T-helper 22 cell (primary cell): Measurements from ENCODE around the gene XIRP2.

Source experiments
- DNase-seq: peaks from one replicate; pipeline ENCODE4 v3.0.0-alpha.2; 2020; ENCODE audit warnings: low read depth

XIRP2 gene

DNA sequence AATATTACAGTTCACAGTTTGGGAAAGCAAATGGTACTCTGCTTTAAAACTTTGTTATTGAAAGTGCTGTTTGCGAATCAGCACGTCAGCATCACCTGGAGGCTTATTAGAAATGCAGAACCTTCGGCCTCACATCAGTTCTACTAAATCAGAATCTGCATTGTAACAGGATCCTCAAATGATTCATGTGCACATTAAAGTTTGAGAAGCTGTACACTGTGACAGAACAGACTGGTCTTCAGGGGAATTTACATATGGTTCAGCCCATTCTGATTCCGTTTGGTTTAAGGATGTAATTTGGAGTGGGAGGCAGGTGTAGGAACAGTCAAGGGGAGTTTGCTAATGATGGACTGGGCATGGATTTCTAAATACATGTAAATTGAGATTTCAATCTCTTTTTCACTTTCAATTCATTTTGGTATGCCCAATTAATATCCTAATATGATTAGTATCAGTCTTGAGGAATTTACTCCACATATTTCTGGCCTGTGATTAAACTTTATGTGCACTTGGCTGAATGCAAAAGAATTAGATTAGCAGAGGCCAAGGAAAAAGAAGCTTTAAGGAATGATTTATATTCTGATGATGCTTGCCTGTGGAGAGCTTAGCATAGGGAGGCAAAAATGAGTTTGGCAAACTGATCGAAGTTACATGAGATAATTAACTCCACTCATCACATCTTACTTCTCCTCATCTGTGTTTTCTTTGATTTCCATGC, 248.8 kb downstream of the XIRP2 start:
- no peak for DNase-seq

DNA sequence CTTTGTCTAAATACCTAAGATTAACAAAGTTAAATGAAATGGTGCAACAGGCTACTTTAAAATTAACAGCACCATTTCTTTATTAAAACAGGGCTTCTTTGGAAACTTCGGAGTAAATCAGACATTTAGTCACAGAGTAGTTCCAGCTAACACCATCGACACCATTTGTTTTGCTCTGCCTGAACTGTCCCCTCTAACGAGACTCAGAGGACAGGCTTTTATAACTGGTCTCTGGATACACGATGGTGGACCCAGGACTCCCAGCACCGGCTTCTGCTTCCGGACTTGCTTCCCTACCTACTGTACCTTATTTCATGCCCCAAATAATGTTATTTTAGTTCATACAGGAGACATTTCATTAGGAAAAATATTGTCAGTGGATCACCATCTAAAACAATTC, 252.1 kb downstream of the XIRP2 start:
- no peak for DNase-seq

DNA sequence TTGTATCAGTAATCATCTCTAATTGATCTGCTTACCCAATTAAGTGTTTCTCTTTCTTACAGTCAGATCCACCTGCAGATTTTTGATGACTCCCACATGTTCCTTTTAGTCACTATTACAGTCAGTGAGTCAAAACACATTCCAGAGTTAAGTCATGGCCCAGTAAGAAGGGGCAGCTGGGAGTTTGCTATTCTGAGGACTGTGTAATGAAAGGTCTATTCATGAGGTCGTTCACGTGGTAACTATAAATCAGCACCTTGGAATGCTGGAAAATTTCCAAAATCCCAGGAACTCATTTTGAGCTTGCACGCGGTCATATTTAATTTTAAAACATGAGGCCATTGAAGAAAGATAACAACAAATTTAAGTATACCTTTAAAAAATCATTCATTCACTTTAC, 252.5 kb downstream of the XIRP2 start:
- no peak for DNase-seq

DNA sequence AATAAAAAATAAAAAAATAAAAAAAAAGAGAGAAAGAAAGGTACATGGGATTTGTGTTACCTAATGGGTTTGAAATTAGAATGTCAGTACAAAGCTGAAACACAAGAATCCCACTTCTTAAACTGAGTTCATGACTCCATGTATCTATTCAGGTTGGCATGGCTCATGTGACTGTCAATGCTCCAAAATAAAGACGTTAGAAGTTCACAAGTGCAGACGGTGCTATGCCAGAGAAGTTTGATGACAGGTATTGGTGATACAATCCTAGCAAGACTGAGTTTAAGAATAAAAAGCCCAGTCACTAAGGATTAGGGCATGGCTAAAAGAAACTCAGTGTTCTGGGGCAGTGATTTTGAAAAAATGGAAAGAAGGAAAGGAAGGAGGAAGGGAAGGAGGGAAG, 254.3 kb downstream of the XIRP2 start:
- DNase-seq, result no peak

DNA sequence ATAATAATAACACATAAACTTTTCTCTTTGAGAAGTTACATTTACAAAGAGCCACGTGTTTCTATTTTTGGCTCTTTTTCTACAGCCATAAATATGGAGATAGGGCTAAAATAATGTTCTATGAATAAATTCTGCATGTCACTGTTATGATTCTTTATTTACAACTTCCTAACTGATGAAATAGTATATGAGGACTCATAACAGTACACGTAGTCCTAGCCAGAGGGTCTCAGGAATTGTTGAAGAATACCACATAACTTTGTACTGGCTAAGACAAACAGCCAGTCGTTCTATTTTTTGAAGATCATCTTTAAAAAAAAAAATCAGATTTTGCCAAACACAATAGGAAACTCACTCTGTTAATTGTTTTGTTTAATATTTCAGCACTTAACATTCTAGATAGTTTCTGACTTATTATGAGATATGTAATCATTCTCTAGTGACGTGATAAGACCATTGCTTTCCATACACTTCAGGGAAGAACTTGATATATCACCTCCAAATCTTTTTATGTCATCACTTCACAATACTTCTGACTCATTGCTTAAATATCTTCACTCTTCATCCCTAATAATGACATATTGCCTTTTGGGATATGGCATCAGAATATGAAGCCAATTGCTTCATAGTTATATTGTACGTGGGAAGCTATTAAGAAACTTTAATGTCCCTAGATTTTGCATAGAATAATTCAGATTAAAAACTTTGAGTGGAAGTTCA, 256.1 kb downstream of the XIRP2 start:
- DNase-seq, result no peak

DNA sequence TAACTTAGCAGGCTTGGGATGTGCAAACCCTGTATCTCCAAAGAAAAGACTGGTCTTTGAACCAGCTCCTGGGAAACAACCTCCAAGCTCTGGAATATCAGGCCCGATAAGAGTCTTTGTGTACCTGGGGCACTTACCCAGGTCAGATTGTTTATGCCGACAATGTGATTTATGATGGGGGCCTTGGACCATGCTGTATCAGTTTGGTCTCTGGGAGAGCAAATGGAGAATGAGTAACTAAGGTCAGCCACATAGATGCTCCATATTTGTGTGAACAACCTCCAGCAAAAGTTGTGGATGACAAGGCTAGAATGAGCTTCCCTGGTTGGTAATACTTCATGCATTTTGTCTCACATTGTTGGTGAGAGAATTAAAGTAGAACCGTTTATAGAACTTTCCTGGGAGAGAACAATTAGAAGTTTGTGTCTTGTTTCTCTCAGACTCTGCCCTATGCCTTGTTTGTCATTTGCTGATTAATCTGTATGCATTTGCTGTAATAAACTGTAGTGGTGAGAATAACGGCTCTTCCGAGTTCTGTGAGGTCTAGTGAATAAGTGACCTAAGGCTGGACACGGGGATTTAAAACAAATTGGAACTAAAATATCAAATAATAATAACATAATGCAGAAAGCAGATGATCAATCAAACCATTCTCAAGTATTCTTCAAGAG, 259.1 kb downstream of the XIRP2 start:
- DNase-seq, result no peak

DNA sequence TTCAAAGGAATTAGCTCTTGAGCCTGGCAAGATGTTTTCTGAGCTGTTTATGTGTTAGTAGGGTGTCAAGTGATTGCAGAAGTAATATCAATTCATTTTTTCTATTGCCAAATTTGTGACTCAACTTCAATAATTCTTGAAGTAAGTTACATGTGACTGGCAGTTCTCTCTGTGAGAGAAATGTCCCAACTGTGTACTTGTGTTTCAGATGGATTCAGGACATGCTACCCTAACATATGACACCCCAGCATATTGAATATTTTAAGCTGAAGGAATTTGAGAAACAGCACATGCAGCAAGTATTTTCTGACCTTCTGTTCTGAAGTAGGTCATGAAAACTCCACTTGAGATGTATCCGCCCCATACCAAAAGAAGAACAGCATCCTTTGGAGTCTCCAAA, 263.6 kb downstream of the XIRP2 start:
- no peak for DNase-seq

DNA sequence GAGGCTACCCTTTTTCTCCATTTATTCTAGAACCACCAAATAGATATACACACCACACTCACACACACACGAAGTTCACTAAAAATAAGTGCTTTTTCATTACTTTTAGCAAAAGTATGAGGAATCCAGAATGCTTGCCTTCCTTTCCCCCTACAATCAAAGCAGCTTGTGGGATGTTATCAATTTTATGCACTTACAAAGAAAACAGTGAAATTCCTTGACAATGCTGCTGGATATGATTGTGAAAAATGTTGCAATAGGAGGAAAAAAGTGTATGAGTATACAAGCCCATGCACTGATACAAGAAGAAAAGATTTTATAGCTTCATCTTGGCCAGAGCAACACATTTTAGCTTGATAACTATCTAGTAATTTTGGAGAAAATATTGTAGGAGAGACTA, 269.2 kb downstream of the XIRP2 start:
- DNase-seq, result no peak

DNA sequence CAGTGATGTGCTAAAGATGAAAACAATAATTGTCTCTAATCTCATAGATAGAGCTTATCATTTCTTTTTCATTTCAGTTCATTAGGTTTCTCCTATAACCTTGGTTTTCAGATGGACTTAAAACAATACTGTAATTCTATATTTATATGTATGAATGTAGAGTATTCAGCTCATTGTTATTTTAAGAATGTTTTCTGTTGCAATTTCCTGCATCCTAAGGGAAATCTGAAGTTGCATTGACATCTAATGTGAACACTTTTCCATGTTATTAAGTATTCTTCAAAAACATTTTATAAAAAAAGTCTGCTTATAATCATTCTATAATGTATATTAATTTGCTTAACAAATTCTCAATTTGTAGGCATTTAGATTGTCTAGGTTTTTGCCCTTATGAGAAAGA, 288.9 kb downstream of the XIRP2 start:
- DNase-seq, result no peak

DNA sequence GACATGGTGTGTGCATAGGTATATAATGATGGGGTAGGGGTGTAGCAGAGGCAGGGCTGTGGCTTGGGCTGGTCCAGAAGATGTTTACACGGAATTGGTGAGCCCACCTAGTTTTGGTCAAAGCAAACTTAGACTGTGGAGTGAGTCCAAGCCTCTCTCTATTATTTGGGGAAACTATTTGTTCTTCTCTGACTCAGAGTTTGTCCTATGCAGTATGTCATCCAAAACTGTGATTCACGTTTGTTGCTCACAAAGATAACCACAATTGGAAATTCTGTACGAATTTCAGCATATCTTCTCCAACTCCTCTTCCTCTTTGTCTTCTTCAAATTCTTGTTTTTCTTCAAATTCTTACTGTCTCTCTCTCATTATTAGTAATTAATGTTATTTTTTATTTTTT, 292.9 kb downstream of the XIRP2 start:
- DNase-seq, result no peak

DNA sequence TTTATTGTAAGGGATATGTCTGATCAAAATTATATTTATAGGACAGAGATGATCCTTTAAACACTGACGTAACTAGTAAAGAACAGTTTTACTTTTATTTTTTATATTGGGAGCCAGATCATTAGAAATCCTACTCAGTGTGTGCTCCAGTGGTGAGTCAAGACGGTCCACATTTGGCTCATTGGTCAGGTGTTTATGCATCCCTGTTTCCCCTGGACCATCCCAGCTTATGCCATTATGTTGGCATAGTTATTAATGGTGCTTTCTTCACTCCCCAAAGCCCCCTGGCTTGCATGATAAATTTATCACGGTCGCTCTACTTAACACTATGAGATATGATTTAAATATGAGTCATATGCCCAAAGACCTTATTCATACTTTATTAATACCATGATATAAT, 293.4 kb downstream of the XIRP2 start:
- DNase-seq, result no peak

DNA sequence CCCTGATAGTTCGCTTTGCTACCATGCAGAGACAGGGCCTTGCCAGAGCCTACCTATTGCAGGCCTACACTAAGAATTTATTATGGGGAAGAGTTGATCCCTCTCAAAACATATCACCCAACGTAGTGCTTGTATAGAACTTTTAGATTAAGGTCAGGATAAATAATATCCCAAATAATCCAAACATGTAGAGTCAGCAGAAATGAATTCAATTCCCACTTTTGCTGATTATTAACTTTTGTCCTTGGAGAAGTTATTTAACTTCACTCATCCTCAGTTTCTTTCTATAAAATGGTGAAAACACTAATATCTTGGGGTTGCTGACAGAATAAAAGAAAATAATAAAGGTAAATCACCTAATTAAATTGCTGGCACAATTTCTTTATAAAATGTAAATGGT, 294.1 kb downstream of the XIRP2 start:
- no peak for DNase-seq

DNA sequence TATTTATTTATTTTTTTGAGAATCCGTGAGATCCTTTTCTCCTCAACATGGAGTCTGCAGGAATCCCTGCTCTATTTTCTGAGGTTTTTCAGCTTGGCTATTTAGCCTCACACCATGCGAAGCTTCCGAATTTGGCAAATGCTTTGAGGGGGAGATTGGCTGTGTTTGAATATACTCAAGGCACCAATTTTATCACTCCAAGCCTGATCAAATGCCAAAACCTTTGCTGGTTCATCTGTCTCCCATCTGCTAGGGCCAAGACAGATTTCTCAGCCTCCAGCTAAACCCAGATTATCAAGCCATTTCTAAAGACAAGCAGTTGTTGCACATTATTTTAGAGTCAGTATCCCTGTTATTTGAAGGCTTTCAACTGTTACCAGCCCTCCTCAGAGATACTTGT, 295.7 kb downstream of the XIRP2 start:
- DNase-seq, result no peak

DNA sequence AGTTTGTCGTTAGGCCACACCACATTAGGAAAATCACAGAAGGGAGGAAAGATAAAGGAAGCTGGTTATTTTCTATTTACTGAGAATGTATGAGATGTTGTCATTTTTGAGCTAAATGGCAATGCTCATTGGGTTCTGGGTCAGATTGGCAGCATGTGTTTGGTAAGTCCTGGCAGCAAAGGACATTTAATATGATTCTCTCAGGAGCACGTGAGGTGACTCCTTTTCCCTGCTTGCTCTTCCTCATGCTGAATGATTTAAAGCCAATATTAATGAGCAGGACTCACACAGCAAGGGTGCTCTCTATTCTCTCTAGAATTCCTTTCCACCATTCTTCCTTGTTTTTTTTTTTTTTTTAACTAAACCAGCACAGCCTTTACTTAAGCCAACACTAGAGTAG, 298.2 kb downstream of the XIRP2 start:
- no peak for DNase-seq

DNA sequence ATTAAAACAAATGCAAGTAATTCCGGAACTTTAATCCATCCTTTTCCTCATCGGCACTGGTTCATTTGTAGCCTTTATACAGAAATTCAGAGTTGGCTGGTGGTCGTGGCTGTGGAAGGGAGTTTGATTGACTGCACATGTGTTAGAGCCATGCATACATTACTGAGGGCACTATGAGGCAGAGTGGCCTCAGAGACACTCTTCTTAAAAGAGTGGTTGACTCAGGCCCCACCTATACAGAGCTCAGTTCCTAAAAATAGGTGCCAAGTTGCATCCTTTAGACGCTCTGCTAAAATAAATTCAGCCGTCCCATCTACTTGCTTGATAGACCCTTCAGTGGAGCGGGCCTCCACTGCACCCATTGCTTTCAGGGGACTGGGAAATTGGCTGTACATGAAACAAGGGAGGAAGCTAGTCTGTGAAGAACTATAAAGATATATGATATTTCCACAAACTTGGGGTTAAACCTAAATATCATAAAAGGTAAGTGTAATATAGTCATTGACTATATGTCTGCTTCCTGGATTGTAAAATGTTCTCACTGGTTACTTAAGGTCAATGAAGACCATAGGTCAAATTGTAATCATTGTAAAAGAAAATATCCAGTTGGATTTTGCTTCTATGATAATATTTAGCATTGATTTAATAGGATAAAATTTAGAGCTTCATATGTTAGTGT, 298.9 kb downstream of the XIRP2 start:
- DNase-seq, result no peak

DNA sequence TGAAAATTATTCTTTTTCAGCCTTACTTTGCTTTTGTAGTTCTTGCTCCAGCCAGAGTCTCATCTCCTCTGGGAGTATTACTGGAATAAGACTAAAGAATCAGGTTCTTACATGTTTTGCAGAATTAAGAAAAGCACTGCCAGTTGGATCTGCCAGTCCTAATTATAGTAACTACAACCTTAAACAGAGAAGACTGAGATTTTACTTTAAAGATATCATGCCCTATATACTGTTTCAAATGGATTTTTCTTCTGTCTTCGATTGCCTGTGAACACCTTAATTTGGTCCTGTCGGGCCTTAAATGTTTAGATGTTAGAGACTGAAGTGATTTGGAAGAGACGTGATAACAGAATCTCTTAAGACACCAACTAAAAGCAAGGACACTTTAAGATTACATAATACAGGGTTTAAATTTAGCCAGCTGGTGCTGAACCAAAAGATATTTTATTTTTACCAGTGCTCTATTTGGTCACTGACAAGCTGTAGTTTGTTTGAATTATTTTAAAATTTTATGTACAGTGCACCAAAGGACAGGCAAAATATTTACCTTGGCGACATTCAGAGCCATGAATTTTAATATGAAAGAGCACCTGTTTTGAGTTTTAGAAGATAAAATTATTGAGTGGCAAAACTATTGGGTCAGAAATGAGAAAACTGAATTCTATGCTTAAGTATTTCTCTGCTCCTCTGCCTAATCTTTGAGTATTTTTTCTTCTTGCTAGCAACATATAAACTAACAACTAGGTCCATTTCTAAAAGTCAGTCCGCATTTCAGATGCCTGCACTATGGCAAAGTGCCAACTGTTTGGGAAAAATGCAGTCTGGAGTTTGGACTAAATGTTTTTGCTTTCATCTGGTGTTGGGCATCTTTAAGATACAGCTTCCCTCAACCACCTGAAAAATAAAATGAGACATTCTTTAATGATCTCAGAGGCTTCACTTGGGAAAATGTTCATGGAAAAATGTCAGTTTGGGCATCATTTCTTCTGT, 300.0 kb downstream of the XIRP2 start:
- no peak for DNase-seq

DNA sequence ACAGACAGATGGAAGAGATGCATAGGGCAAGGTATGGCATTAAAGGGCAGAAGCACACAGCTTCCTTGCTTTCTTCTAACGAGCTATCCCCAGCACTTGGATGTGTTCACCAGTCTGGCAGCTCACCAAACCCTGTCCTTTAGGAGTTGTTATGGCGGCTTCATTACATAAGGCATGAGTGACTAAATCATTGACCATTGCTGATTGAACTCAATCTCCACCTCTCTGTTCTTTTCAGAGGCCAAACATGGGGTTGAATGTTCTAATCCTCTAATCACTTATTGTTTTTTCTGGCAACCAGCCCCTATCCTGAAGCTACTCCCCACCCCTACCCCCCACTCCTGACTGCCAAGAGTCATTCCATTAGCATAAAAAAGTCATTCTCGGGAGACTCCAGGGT, 301.8 kb downstream of the XIRP2 start:
- no peak for DNase-seq

DNA sequence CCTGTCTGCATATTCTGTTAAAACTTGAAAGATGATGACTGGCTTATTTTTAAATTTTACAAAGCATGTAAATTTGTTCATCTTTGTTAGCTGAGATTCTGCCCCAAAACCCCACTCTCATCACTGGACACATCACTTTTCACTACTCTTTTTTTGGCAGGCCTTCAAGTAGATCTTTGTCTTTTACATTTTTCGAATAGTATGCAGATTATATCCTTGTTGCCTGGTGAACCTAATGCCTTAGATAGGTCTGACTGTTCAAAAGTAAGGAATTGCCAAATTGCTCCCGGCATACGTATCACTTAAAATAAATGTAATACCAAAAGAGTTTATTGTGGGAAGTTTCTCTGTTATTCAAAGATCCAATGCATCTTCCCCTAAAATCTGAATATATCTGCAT, 303.3 kb downstream of the XIRP2 start:
- no peak for DNase-seq

DNA sequence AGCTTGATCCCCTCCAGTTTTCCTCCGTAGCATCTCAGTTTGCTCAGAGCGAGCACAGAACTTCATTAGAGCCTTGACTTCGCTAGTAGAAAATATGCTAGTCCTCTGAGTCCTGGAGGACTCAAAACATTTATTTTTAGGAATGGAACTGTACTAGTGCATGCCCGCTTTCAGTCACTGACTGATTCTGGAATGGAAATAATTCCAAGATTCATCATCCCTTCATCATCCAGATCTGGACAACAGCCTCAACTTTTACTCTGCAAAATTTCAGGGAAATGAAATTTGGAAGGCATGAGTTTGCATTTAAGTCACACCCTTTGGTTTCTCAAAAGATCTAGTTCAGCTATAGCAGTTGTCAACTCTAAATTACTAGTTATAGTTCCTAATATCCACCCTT, 304.6 kb downstream of the XIRP2 start:
- no peak for DNase-seq

DNA sequence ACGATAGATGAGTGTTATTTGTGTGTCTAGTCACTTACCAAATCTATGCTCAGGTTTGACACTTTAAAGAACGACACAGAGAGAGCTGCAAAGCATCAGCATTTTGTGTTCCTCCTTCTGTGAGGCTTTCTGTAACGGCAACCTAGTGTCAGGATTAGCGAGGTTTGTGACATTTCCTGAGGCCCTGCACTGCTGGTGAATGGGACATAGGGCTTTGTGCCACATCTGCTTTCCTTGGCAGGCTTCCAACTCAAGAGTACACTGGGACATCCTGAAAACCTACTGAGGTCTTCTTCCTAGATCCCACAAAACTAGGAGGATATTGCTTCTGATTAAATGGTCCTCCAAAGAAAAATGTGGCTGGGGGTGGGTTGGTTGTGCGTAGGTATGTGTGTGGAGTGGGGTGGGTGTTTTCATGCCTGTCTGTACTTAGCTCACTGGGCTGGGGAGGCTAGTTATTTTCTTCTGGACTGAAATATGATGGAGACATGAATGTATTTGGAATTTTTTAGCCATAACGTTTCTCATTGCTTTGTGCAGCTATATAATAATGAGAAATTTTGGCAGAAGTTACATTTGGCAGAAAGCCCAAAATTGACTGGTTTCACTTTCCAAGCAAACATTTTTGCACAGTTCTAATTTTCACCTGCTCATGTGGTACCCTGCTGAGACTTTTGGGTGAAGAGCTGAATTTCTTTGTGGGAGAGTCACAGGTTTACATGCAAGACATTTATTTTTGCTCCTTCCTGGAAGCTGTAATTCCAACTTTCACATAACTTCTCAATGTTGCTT, 308.4 kb downstream of the XIRP2 start:
- no peak for DNase-seq

DNA sequence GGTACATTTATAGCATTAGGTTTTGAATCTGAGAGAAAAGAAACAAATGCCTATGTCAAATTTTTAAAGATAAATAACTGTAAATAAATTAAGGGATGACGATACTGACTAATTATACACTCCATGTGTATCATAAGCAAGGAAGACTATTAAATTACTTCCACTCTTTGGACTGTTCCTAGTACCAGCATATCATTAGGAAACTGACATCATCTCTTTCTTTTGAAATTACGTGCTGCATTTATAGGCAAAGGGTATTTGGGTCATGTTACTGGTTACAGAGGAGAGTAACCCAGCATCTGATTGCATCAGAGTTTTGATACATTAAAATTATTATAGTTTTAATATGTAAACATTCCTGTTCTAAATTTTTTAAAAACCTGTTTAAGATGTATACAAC, 309.7 kb downstream of the XIRP2 start:
- no peak for DNase-seq
